H1 (cell line): ENCODE results near the gene CSNK1G2. TPM values are rescaled to one million over a fixed set of nuclear protein-coding genes. Genes with fewer than 3 reads are reported as not detected.

Experiments
- BACH1 ChIP-seq: IDR thresholded peaks from 2 replicates; pipeline ENCODE4 v1.6.1; 2012; ENCODE audit warnings: low read length, improper control_type of control experiment
- CREB1 ChIP-seq: IDR thresholded peaks from 2 replicates; pipeline ENCODE4 v1.6.1; 2012; ENCODE audit warnings: inconsistent platforms
- EZH2 ChIP-seq: fragments of 200-600 bp; sonication (generic); IDR thresholded peaks from 2 replicates; pipeline ENCODE4 v1.7.1; 2012; ENCODE audit warnings: low read depth, mild to moderate bottlenecking, moderate library complexity, low read length, inconsistent platforms; ENCODE audit not compliant: severe bottlenecking
- HDAC2 ChIP-seq, 2 experiments: fragments of 300-600 bp in 1 of 2; sonication (generic) in 1 of 2; IDR thresholded peaks; 2 replicates each; pipeline ENCODE4 v1.6.1; 2011 to 2012; ENCODE audit warnings: low read depth in 2 of 2, low read length in 2 of 2, mild to moderate bottlenecking in 2 of 2, moderate library complexity in 2 of 2, borderline replicate concordance in 1 of 2, inconsistent platforms in 1 of 2
- JUND ChIP-seq: IDR thresholded peaks from 2 replicates; pipeline ENCODE4 v1.6.1; 2011; ENCODE audit warnings: mild to moderate bottlenecking, improper control_type of control experiment, low read length
- PHF8 ChIP-seq: fragments of 200-600 bp; sonication (generic); conservative IDR thresholded peaks from 2 replicates; pipeline ENCODE4 v1.7.1; 2012; ENCODE audit warnings: low read depth, mild to moderate bottlenecking, inconsistent platforms, low read length, moderate library complexity
- TBP ChIP-seq: IDR thresholded peaks from 2 replicates; pipeline ENCODE4 v1.6.1; 2011; ENCODE audit warnings: low read depth, low read length, improper control_type of control experiment
- TCF12 ChIP-seq: IDR thresholded peaks from 2 replicates; pipeline ENCODE4 v1.6.1; 2011; ENCODE audit warnings: low read depth, mild to moderate bottlenecking, low read length
- polyA plus RNA-seq, 7 experiments: library from polyadenylated mRNA; depleted of rRNA in 3 of 7; stranded (reverse) in 5 of 7; unstranded in 2 of 7; fragments of >200 nt in 5 of 7; fragments of 200-250 nt in 2 of 7; gene quantifications; 1 replicate in 5 of 7; 2 replicates in 1 of 7; 4 replicates in 1 of 7; pipeline versions ENCODE4 v1.2.1 to v1.2.3, GENCODE V29; 2011 to 2013; ENCODE audit warnings: missing spikeins in 2 of 7, mixed read lengths in 2 of 7
- small RNA-seq: library from polyadenylated mRNA; stranded (forward); fragments of <200 nt; extraction: miRNeasy Mini kit (QIAGEN cat#:217004); gene quantifications from one replicate; pipeline ENCODE3, GENCODE V24; 2013; ENCODE audit not compliant: insufficient read depth
- total RNA-seq: library from RNA; stranded (reverse); fragmentation: NEBNext Ultra II Directional; extraction: Animal tissue kit (Norgen Biotek cat#: 25700); gene quantifications from 2 replicates; pipeline ENCODE4 v1.2.1, GENCODE V29; 2021

CSNK1G2 gene
- total and polyA plus RNA-seq, 2 of the 8 experiments (the other 6 are each of a cell fraction or from before 2014, with no cell fraction given): 99.5 to 130 TPM

DNA sequence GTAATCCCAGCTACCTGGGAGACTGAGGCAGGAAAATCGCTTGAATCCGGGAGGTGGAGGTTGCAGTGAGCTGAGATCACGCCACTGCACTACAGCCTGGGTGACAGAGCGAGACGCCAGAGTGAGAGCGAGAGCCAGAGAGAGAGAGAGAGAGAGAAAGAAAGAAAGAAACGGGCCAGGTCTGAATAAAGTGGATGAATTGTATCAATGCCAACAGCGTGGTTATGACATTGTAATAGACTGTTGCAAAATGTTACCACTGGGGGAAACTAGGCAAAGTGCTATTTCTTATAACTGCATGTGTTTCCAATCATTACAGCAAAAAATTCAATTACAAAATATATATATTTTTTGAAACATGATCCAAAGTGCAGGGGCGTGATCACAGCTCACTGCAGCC is 86.4 kb downstream of the CSNK1G2 start (continued):
- no peak for TF ChIP-seq EZH2
- no peak for TF ChIP-seq TCF12
- TF ChIP-seq PHF8: no peak
- TF ChIP-seq TBP: no peak
- no peak for TF ChIP-seq CREB1
- no peak for TF ChIP-seq BACH1
- no peak for TF ChIP-seq JUND
- no peak for TF ChIP-seq HDAC2 (IDR thresholded peaks at IDR 0.05; ENCODE audit: borderline replicate concordance in 1 of 2, low read depth in 2 of 2, low read length in 2 of 2)

Small RNA genes lying within 50 kb of the gene (small RNA-seq; reads per million reads assigned to genes)
- gene AC007136.1: not detected

Other genes starting within 250 kb of the CSNK1G2 start
- not detected in 2 replicates for gene ONECUT3, start 187.7 kb upstream of the CSNK1G2 start, total RNA-seq
- gene ONECUT3, start 187.7 kb upstream of the CSNK1G2 start, polyA plus RNA-seq (2011; rRNA removed): not detected in 2 replicates
- 2.9 and 4.1 TPM in 2 replicates for gene ATP8B3, start 128.9 kb upstream of the CSNK1G2 start, total RNA-seq
- 9.3 and 10.0 TPM in 2 replicates for gene ATP8B3, start 128.9 kb upstream of the CSNK1G2 start, polyA plus RNA-seq (2011; rRNA removed)
- 42.4 and 44.3 TPM in 2 replicates for gene REXO1, start 92.7 kb upstream of the CSNK1G2 start, total RNA-seq
- 44.3 and 69.6 TPM in 2 replicates for gene REXO1, start 92.7 kb upstream of the CSNK1G2 start, polyA plus RNA-seq (2011; rRNA removed)
- gene KLF16, start 77.6 kb upstream of the CSNK1G2 start, total RNA-seq: 45.9 and 53.2 TPM in 2 replicates
- gene KLF16, start 77.6 kb upstream of the CSNK1G2 start, polyA plus RNA-seq (2011; rRNA removed): 14.3 and 44.7 TPM in 2 replicates
- 41.2 and 45.3 TPM in 2 replicates for gene ABHD17A, start 55.7 kb upstream of the CSNK1G2 start, total RNA-seq
- gene ABHD17A, start 55.7 kb upstream of the CSNK1G2 start, polyA plus RNA-seq (2011; rRNA removed): 87.4 and 98.0 TPM in 2 replicates
- 10.2 and 10.8 TPM in 2 replicates for gene ADAT3, start 35.8 kb upstream of the CSNK1G2 start, total RNA-seq
- 5.4 and 9.8 TPM in 2 replicates for gene ADAT3, start 35.8 kb upstream of the CSNK1G2 start, polyA plus RNA-seq (2011; rRNA removed)
- gene SCAMP4, start 35.8 kb upstream of the CSNK1G2 start, total RNA-seq: 61.4 and 65.7 TPM in 2 replicates
- gene SCAMP4, start 35.8 kb upstream of the CSNK1G2 start, polyA plus RNA-seq (2011; rRNA removed): 17.1 and 39.6 TPM in 2 replicates
- gene BTBD2, start 74.5 kb downstream of the CSNK1G2 start, total RNA-seq: 92.3 and 95.3 TPM in 2 replicates
- 91.7 and 142 TPM in 2 replicates for gene BTBD2, start 74.5 kb downstream of the CSNK1G2 start, polyA plus RNA-seq (2011; rRNA removed)
- gene MKNK2, start 110.1 kb downstream of the CSNK1G2 start, total RNA-seq: 163 and 174 TPM in 2 replicates
- 166 and 200 TPM in 2 replicates for gene MKNK2, start 110.1 kb downstream of the CSNK1G2 start, polyA plus RNA-seq (2011; rRNA removed)
- gene MOB3A, start 155.2 kb downstream of the CSNK1G2 start, total RNA-seq: 9.2 and 9.8 TPM in 2 replicates
- gene MOB3A, start 155.2 kb downstream of the CSNK1G2 start, polyA plus RNA-seq (2011; rRNA removed): 9.6 and 10.2 TPM in 2 replicates
- 1.3 and 1.8 TPM in 2 replicates for gene IZUMO4, start 155.7 kb downstream of the CSNK1G2 start, total RNA-seq
- gene IZUMO4, start 155.7 kb downstream of the CSNK1G2 start, polyA plus RNA-seq (2011; rRNA removed): 1.9 and 2.3 TPM in 2 replicates
- gene AP3D1, start 210.4 kb downstream of the CSNK1G2 start, total RNA-seq: 174 and 184 TPM in 2 replicates
- gene AP3D1, start 210.4 kb downstream of the CSNK1G2 start, polyA plus RNA-seq (2011; rRNA removed): 161 and 227 TPM in 2 replicates
- 74.8 and 76.3 TPM in 2 replicates for gene DOT1L, start 222.8 kb downstream of the CSNK1G2 start, total RNA-seq
- gene DOT1L, start 222.8 kb downstream of the CSNK1G2 start, polyA plus RNA-seq (2011; rRNA removed): 17.5 and 39.8 TPM in 2 replicates